SK-N-MC (cell line): Measurements from ENCODE around the gene NDUFS8.

Experiments
- DNase-seq: peaks from one replicate; pipeline ENCODE4 v3.0.0-alpha.2; 2011; ENCODE audit warnings: low read depth, low spot score
- H3K27ac ChIP-seq: fragments of 200-600 bp; sonication (generic); 2 replicates; pipeline ENCODE4 v1.5.1; 2016; ENCODE audit warnings: mixed run types
- H3K36me3 ChIP-seq: fragments of 200-600 bp; sonication (generic); 2 replicates; pipeline ENCODE4 v1.6.1; 2017; ENCODE audit warnings: antibody characterized with exemption, low read length, mixed read lengths; ENCODE audit not compliant: insufficient read depth
- H3K4me3 ChIP-seq: fragments of 200-600 bp; sonication (generic); 2 replicates; pipeline ENCODE4 v1.5.1; 2016
- H3K9ac ChIP-seq: fragments of 200-600 bp; sonication (generic); 2 replicates; pipeline ENCODE4 v1.8.0; 2017; ENCODE audit warnings: mixed run types, mixed read lengths; ENCODE audit not compliant: insufficient read length
- H3K9me3 ChIP-seq: fragments of 200-600 bp; sonication (generic); 2 replicates; pipeline ENCODE4 v1.6.1; 2017; ENCODE audit warnings: low read depth, mild to moderate bottlenecking, antibody characterized with exemption, low read length, moderate library complexity, mixed read lengths
- EZH2 ChIP-seq: fragments of 200-600 bp; sonication (generic); IDR thresholded peaks from one replicate; pipeline ENCODE4 v1.6.1; 2017; ENCODE audit warnings: antibody characterized with exemption
- FOXP2 ChIP-seq: optimal IDR thresholded peaks from 2 replicates; pipeline ENCODE3; 2011; ENCODE audit warnings: mild to moderate bottlenecking, moderate library complexity; ENCODE audit not compliant: insufficient read depth; ENCODE audit errors: extremely low read length, control extremely low read depth
- POLR2AphosphoS5 ChIP-seq: IDR thresholded peaks from 2 replicates; pipeline ENCODE4 v1.6.1; 2012; ENCODE audit warnings: mild to moderate bottlenecking, low read depth, low read length, borderline replicate concordance

The NDUFS8 gene

DNA sequence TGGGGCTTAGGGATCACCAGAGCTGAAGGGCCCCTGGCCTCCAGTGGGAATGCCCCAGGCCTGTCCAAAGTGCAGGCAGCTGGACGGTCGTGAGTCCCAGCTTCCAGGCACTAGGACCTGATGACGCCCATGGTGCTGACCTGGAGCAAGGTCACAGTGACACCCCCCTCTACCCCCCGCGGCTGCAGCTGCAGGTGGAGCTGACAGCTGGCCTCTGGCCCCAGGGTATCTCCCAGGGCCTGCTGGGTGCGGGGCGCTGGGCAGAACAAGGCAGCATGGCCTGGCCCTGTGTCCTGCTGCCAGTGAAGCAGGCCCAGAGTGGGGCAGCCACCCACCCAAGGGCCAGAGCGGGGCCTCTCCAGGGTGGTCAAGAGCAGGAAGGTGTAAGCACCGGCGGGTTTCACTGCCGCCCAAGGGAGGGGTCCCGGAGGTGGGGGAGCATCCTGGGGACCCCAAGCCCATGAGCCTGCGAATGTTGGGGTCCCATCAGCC, 7.8 kb downstream of the NDUFS8 start:
- H3K36me3 ChIP-seq = peaks cover 11% of the 10 kb centered on the region; the same call in 1 of the 2 replicates
- peak overlapping the region; percentile 36 for H3K27ac ChIP-seq
- no peak for DNase-seq
- no peak overlapping the region for H3K9ac ChIP-seq
- no peak overlapping the region for H3K4me3 ChIP-seq
- no peak for TF ChIP-seq EZH2
- TF ChIP-seq POLR2AphosphoS5 = no peak
- TF ChIP-seq FOXP2 = no peak
- no peaks in the 10 kb centered on the region for H3K9me3 ChIP-seq

DNA sequence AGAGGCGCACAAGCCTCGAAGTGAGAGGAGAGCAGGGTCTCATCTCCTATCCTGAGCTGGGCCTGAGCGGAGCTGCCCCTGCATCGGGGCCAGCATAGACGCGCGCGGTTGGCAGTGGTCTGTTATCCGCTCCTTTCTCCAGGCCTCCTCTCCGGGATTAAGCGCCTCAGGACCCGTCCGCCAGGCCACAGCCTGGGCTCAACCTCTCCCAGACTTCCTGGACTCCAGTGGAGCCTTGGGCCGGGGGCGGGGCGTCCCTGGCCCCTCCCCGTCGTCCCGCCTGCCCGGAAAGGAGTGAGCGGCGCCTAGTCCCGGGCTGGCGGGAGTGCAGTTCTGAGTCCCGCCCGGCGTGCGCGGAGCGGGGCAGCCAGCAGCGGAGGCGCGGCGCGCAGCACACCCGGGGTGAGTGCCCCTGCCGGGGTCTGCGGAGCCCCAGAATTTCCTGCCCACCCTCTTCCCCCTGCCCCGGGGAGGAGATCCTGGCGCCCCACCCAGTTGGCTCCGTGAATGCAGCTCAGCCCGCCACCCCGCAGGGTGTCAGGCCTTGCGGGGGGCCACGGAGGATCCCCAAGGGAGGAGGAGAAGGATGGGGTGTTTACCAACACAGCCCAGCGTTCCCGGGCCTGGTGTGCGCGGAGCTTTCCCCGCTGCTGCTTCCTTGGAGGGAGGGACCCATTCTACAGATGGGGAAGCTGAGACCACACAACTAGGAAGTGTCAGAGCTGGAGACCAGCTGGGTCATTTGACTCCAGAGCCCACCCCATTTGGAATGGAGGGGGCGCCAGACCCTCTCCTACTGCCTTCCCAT, 8.4 kb downstream of the NDUFS8 start, which contains the start of gene TCIRG1:
Gene TCIRG1 (plus strand): TSS at position 308 of the 808 bp plus-strand sequence. CDS start 2,247 bp downstream, outside the sequence.
- Histone ChIP-seq H3K27ac (peak within 1 kb of the TSS; percentile 36), H3K36me3 (peaks cover 5% of the 10 kb centered on the region; the same call in 1 of the 2 replicates), H3K9me3 (no peaks in the 10 kb centered on the region), H3K9ac (peak within 1 kb of the TSS; percentile 45), H3K4me3 (peak within 1 kb of the TSS; percentile 62)
- TF ChIP-seq POLR2AphosphoS5 = peak; percentile 27; the same call in 1 of the 2 replicates
- no peak for TF ChIP-seq EZH2
- peak; percentile 14 for TF ChIP-seq FOXP2
- DNase-seq = no peak

DNA sequence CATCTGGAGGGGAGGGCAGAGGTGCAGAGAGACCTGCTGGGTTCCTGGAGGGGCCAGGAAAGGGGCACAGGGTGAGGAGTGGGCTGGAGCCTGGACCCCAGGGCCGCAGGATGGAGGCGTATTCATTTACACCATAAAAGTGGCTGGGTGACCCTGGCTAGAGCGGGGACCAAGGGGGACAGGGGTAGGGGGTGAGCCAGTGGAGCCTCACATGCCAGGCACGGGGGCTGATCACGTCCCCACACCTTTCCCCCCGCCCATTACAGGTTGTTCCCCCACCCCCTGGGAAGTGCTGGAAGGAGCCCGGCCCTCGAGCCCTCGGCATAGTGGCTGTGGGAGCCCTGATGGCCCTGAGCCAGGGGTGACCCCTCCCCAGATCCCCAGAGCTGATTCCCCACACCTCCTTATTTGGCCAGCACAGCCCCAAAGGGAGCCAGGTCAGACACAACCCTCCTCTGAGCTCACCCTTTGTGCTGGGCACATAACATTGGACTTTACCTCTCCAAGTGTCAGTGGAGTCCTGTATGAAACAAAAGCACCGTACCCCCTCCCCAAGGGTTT, 9.1 kb downstream of the NDUFS8 start:
- H3K9me3 ChIP-seq = no peaks in the 10 kb centered on the region
- no peak overlapping the region for H3K27ac ChIP-seq
- no peak for TF ChIP-seq FOXP2
- no peak for TF ChIP-seq EZH2
- no peak for TF ChIP-seq POLR2AphosphoS5
- peak overlapping the region; percentile 62; the same call in 1 of the 2 replicates for H3K4me3 ChIP-seq
- H3K9ac ChIP-seq = no peak overlapping the region
- no peak for DNase-seq
- H3K36me3 ChIP-seq = no peaks in the 10 kb centered on the region; the same call in 1 of the 2 replicates

DNA sequence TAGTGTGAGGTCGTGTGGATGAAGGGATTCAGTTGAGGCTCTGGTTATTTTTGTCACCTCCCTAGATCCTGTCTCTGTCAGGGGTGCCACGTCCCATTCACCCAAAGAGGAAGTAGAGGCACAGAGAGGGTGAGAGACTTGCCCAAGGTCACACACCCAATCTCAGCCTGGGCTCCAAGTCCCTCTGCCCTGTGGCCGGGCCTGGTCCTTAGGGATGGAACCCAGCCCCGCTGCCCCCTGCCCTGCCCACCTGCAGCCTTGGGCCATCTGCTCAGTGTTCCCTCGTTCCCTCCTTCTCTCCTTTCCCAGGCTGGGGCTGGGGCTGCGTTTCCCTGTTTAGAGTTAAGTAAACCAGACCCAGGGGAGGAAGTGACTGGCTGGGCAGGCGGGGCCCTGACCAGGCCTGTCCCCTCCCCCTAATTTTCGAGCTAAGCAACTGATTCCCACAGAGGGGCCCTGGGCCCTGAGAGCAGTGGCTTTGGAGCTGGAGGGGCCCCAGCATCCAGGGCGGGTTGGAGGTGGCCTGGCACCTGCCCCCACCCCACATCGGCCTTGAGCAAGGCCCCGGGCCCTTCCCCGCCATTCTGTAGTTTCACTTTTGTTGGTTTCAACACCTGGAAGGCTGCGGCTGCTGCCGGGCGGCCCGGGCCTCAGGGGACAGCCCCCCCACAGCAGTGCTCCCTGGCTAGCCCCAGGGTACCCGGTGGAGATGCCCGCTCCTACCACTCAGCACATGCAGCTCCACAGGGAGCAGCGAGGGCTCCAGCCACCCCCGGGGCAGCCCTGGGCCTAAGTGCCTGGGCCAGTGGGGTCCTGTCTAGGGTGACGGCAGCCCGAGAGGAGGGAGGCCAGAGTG, 9.8 kb downstream of the NDUFS8 start:
- TF ChIP-seq FOXP2 (no peak), EZH2 (no peak), POLR2AphosphoS5 (no peak)
- no peaks in the 10 kb centered on the region for H3K9me3 ChIP-seq
- H3K27ac ChIP-seq = no peak overlapping the region
- H3K9ac ChIP-seq = no peak overlapping the region
- no peaks in the 10 kb centered on the region for H3K36me3 ChIP-seq
- peak overlapping the region; percentile 22; the same call in 1 of the 2 replicates for H3K4me3 ChIP-seq
- no peak for DNase-seq

DNA sequence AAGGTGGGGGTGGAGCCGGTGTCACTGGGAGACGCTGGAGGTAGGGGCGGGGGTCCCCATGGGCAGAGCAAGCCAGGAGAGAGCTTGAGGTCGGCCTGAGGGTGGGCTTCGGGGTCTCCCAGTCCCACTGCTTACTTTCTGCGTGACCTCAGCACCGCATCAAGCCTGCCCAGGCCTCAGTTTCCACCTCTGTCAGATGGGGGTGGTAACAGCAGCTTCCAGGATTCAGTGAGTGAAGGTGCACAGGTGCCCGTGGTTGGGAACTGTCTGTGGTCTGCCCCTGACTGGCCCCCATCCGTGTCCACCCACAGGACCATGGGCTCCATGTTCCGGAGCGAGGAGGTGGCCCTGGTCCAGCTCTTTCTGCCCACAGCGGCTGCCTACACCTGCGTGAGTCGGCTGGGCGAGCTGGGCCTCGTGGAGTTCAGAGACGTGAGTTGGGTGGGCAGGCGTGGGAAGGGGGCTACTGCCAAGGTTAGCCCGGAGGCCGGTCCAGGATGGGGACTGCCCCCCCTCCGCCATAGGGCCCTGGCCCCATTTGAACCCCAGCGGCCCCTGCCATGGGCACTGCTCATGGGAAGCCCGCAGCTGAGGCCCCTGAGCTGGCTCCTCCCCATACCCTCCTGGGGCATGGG, 10.6 kb downstream of the NDUFS8 start:
- no peaks in the 10 kb centered on the region for H3K9me3 ChIP-seq

DNA sequence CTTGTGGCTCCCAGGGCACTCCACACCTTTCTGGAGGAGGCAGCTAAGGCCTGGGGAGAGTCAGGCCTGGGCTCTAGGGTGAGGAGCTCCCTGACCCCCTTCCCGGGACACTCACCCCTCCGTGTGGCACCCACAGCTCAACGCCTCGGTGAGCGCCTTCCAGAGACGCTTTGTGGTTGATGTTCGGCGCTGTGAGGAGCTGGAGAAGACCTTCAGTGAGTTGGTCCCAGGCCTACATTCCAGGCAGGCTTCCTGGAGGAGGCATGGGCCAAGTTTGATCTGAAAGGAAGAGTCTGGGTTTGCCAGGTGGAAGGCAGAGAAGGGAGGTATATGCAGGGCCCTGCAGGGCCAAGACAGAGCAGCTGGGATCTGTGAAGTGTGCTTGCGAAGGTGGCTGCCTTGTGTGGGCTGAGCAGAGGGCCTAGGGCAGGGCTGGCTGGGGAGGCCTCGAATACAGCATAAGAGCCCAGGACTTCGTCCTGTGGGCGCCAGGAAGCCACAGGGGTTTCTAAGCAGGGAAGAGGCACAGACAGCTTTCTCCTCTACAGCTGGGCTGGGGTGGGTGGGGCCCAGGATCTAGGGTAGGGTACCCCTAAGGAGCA, 11.2 kb downstream of the NDUFS8 start:
- no peak overlapping the region for H3K9ac ChIP-seq
- no peak overlapping the region for H3K27ac ChIP-seq
- no peak overlapping the region for H3K4me3 ChIP-seq

More for the DNA sequence above, 10.6 kb downstream of the NDUFS8 start:
- Histone ChIP-seq H3K27ac (no peak overlapping the region), H3K9ac (no peak overlapping the region), H3K4me3 (no peak overlapping the region), H3K36me3 (no peaks in the 10 kb centered on the region)
- no peak for DNase-seq
- TF ChIP-seq EZH2 (no peak), POLR2AphosphoS5 (no peak), FOXP2 (no peak)

More for the DNA sequence above, 11.2 kb downstream of the NDUFS8 start:
- TF ChIP-seq EZH2 (no peak), POLR2AphosphoS5 (no peak), FOXP2 (no peak)
- DNase-seq = no peak
- H3K9me3 ChIP-seq = no peaks in the 10 kb centered on the region
- no peaks in the 10 kb centered on the region for H3K36me3 ChIP-seq
